KMS-11 (cell line): ENCODE measurements around the gene MXI1.

Source experiments
- H2AFZ ChIP-seq: fragments of 200-600 bp; sonication (generic); 2 replicates; pipeline ENCODE4 v1.6.1; 2016; ENCODE audit warnings: antibody characterized with exemption, mixed run types, low read depth
- H3K27ac ChIP-seq: fragments of 200-600 bp; sonication (generic); 2 replicates; pipeline ENCODE4 v1.6.1; 2016; ENCODE audit warnings: mild to moderate bottlenecking, mixed run types
- H3K27me3 ChIP-seq: fragments of 200-600 bp; sonication (generic); 2 replicates; pipeline ENCODE4 v1.6.1; 2017; ENCODE audit warnings: mild to moderate bottlenecking, low read depth, mixed run types, moderate library complexity; ENCODE audit not compliant: insufficient read depth
- H3K36me3 ChIP-seq: fragments of 200-600 bp; sonication (generic); 2 replicates; pipeline ENCODE4 v1.6.1; 2017; ENCODE audit warnings: mild to moderate bottlenecking, mixed run types; ENCODE audit not compliant: insufficient read depth
- H3K4me1 ChIP-seq: fragments of 200-600 bp; sonication (generic); 2 replicates; pipeline ENCODE4 v1.6.1; 2016; ENCODE audit warnings: mild to moderate bottlenecking, low read depth, mixed run types; ENCODE audit not compliant: poor library complexity, severe bottlenecking
- H3K4me2 ChIP-seq: fragments of 200-600 bp; sonication (generic); 2 replicates; pipeline ENCODE4 v1.7.0; 2016; ENCODE audit warnings: mild to moderate bottlenecking, mixed run types
- H3K4me3 ChIP-seq: fragments of 200-600 bp; sonication (generic); IDR thresholded peaks from 2 replicates; pipeline ENCODE4 v1.6.1; 2017; ENCODE audit warnings: low read depth, low read length, mixed read lengths; ENCODE audit not compliant: insufficient read depth
- H3K79me2 ChIP-seq: fragments of 200-600 bp; sonication (generic); 2 replicates; pipeline ENCODE4 v1.6.1; 2016; ENCODE audit warnings: low read depth, mixed run types; ENCODE audit not compliant: insufficient read depth
- H3K9ac ChIP-seq: fragments of 200-600 bp; sonication (generic); 2 replicates; pipeline ENCODE4 v1.6.1; 2016; ENCODE audit warnings: mild to moderate bottlenecking, mixed run types
- H4K20me1 ChIP-seq: fragments of 200-600 bp; sonication (generic); 2 replicates; pipeline ENCODE4 v1.6.1; 2016; ENCODE audit warnings: mild to moderate bottlenecking, mixed run types; ENCODE audit not compliant: insufficient read depth
- TF ChIP-seq, protein P1 (sequence below): fragments of 200-600 bp; sonication (generic); conservative IDR thresholded peaks from 2 replicates; pipeline ENCODE4 v1.6.1; 2017; ENCODE audit warnings: low read depth, mild to moderate bottlenecking, antibody characterized with exemption, low read length, moderate library complexity, mixed read lengths

MXI1 gene

GRCh38 chr10:110300486-110300986 lies 93.1 kb downstream of the MXI1 start:
- H3K9ac ChIP-seq: no peak overlapping the region

DNA sequence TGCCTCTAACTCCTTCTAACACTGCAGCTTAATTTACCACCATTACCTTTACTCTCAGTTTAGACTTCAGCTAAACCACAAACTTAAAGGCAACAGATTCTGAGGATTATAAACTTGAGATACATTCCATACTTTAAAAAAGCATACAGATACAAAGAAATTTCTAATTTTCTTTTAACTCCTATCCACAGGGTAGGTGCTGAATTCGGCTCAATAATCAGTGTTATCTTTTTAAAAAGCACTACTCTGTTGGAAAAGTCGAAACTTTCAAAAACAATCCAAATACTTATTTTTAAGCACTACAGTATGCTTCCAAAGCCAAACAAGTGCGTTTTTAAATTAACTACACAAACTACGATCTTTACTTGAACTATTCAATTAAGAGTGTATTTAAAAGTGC lies 96.3 kb downstream of the MXI1 start:
- peaks cover 60% of the 10 kb centered on the region for H3K79me2 ChIP-seq
- H3K4me2 ChIP-seq: peak overlapping the region; percentile 65
- H3K4me3 ChIP-seq: no peak overlapping the region
- peaks cover 51% of the 10 kb centered on the region for H3K4me1 ChIP-seq
- no peak overlapping the region for H2AFZ ChIP-seq
- H3K9ac ChIP-seq: peak overlapping the region; percentile 79; the same call in 1 of the 2 replicates
- TF ChIP-seq, protein P1, sequence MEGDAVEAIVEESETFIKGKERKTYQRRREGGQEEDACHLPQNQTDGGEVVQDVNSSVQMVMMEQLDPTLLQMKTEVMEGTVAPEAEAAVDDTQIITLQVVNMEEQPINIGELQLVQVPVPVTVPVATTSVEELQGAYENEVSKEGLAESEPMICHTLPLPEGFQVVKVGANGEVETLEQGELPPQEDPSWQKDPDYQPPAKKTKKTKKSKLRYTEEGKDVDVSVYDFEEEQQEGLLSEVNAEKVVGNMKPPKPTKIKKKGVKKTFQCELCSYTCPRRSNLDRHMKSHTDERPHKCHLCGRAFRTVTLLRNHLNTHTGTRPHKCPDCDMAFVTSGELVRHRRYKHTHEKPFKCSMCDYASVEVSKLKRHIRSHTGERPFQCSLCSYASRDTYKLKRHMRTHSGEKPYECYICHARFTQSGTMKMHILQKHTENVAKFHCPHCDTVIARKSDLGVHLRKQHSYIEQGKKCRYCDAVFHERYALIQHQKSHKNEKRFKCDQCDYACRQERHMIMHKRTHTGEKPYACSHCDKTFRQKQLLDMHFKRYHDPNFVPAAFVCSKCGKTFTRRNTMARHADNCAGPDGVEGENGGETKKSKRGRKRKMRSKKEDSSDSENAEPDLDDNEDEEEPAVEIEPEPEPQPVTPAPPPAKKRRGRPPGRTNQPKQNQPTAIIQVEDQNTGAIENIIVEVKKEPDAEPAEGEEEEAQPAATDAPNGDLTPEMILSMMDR: no peak
- H3K27ac ChIP-seq: peak overlapping the region; percentile 65
- H3K36me3 ChIP-seq: peaks cover 21% of the 10 kb centered on the region; the same call in 1 of the 2 replicates
- no peaks in the 10 kb centered on the region for H3K27me3 ChIP-seq
- no peaks in the 10 kb centered on the region for H4K20me1 ChIP-seq

More at GRCh38 chr10:110300486-110300986, 93.1 kb downstream of the MXI1 start:
- no peak overlapping the region for H3K4me3 ChIP-seq
- peaks cover 38% of the 10 kb centered on the region for H3K4me1 ChIP-seq
- TF ChIP-seq, protein P1: no peak
- no peak overlapping the region for H3K27ac ChIP-seq
- peaks cover 21% of the 10 kb centered on the region; the same call in 1 of the 2 replicates for H3K36me3 ChIP-seq
- H4K20me1 ChIP-seq: no peaks in the 10 kb centered on the region
- H3K79me2 ChIP-seq: peaks cover 64% of the 10 kb centered on the region
- no peaks in the 10 kb centered on the region for H3K27me3 ChIP-seq
- H3K4me2 ChIP-seq: no peak overlapping the region
- H2AFZ ChIP-seq: no peak overlapping the region

DNA sequence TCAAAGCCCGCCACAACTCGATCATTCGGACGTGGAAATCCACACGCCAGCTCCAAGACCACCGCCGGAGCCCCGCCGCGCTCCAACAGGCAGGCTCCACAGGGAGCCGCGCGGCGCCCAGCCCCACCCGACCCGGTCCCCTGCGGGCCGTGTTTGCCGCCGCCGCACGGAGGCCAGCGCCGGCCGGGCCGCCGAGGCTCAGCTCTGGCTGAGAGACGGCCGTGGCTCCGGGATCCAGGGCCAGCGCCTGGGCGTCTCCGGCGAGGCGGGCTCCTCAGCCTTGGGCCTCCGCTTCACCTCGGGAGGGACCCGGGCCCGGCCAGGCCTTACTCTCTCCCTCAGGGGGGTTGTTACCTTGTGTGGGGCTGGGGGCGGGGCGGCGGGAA lies 97.0 kb downstream of the MXI1 start:
- peaks cover 21% of the 10 kb centered on the region; the same call in 1 of the 2 replicates for H3K36me3 ChIP-seq
- H2AFZ ChIP-seq: peak overlapping the region; percentile 86; the same call in 1 of the 2 replicates
- TF ChIP-seq, protein P1: no peak
- no peak overlapping the region for H3K4me3 ChIP-seq
- H3K27ac ChIP-seq: peak overlapping the region; percentile 65
- H3K4me1 ChIP-seq: peaks cover 51% of the 10 kb centered on the region
- H3K27me3 ChIP-seq: no peaks in the 10 kb centered on the region
- peak overlapping the region; percentile 79 for H3K9ac ChIP-seq
- H4K20me1 ChIP-seq: no peaks in the 10 kb centered on the region
- peaks cover 55% of the 10 kb centered on the region for H3K79me2 ChIP-seq
- peak overlapping the region; percentile 65; the same call in 1 of the 2 replicates for H3K4me2 ChIP-seq

DNA sequence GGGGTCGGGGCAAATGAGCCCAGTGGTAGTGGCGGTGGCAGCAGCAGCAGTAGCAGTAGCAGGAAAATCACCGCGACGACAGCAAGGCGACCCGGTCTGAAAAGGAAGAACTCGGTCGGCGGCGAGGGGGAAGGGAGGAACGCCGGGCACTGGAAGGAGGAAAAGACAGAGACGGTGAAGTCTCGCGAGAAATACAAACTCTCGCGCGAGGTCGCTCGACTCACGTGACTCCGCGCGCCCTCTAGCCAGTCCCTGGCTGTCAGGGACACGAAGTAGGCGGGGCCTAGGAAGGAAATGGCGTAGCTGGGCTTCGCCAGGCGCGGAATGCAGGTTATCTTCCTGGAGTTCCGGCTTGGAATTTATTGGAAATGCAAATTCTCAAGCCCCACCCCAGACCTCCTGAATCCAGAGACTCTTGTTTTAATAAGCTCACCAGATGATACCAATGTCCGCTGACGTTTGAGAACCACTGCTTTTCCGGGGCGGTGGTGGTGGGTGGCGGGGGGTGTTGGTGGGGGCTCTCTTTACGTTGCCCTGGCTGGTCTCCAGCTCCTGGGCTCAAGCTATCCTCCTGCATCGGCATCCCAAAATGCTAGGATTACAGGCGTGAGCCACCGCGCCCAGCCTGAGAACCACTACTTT lies 97.5 kb downstream of the MXI1 start, which contains the start of gene SMNDC1:
TSS of gene SMNDC1 (minus strand) at position 141 of the 642 bp plus-strand sequence. CDS start 1,333 bp downstream, outside the sequence.
- peaks cover 51% of the 10 kb centered on the region for H3K4me1 ChIP-seq
- peak within 1 kb of the TSS; percentile 65 for H3K27ac ChIP-seq

More for the DNA sequence above, 97.5 kb downstream of the MXI1 start, which contains the start of gene SMNDC1:
- Histone ChIP-seq H2AFZ (peak within 1 kb of the TSS; percentile 86), H3K36me3 (peaks cover 21% of the 10 kb centered on the region; the same call in 1 of the 2 replicates), H3K4me2 (peak within 1 kb of the TSS; percentile 65), H3K27me3 (no peaks in the 10 kb centered on the region), H3K9ac (peak within 1 kb of the TSS; percentile 79), H4K20me1 (no peaks in the 10 kb centered on the region), H3K79me2 (peaks cover 50% of the 10 kb centered on the region), H3K4me3 (no peak within 1 kb of the TSS)
- TF ChIP-seq, protein P1: no peak
